ENCODE measurements around the gene PRKCH. TPM values are rescaled to one million over a fixed set of nuclear protein-coding genes. Genes with fewer than 3 reads are reported as not detected.

Gene PRKCH
- total RNA-seq, 2 donors from 2014 or later, result 27.6 to 33.9 TPM

DNA sequence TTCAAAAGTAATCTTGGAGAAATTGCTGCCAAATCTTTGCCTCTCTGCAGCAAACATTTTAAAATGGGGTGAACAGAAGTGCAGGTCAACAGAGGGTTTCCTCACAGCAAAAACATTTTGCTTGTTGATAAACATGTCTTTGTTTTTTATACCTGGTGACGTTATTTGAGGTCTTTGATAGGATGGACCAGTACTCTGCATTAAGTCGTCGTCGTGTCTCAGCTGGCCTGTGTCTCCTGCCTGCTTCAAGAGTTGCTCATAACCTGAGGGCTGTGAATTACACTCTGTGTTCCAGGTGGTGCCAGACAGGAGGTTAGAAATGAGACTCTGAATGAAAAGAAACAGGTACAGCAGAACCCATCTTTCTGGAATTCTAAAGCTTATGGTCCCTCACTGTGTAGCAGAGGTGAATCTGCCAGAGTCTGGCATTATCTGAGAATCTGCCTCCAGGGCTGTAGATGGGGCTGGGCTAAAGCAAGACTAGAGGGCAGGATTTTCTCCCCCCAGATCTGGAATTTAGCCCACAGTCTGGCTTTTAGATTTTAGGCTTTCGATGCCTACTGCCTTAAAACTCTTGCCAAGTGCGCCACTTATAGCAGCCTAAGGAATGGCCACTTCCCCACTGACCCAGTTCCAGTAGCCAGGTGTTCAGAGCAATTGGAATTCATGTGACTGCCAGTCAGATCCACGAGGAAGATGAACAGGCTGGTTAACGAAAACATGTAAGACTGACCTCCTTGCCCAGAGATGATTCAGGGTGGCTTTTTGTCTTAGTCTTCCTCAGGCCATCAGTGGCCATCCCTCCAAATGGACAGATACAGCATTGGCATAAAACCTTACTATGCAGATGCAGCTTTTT is 161.2 kb downstream of the PRKCH start:
- Histone ChIP-seq H3K4me1 (replicated peaks) (no peaks in the 10 kb centered on the region), H3K9me3 (no peaks in the 10 kb centered on the region), H3K27ac (no peak overlapping the region), H3K4me3 (no peak overlapping the region), H3K27me3 (replicated peaks; ENCODE audit: insufficient read depth) (no peaks in the 10 kb centered on the region), H3K36me3 (no peaks in the 10 kb centered on the region)
- TF ChIP-seq POLR2A (IDR thresholded peaks at IDR 0.05) (no peak), POLR2AphosphoS5 (IDR thresholded peaks at IDR 0.05) (no peak)
- TF ChIP-seq, protein P1, sequence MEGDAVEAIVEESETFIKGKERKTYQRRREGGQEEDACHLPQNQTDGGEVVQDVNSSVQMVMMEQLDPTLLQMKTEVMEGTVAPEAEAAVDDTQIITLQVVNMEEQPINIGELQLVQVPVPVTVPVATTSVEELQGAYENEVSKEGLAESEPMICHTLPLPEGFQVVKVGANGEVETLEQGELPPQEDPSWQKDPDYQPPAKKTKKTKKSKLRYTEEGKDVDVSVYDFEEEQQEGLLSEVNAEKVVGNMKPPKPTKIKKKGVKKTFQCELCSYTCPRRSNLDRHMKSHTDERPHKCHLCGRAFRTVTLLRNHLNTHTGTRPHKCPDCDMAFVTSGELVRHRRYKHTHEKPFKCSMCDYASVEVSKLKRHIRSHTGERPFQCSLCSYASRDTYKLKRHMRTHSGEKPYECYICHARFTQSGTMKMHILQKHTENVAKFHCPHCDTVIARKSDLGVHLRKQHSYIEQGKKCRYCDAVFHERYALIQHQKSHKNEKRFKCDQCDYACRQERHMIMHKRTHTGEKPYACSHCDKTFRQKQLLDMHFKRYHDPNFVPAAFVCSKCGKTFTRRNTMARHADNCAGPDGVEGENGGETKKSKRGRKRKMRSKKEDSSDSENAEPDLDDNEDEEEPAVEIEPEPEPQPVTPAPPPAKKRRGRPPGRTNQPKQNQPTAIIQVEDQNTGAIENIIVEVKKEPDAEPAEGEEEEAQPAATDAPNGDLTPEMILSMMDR (IDR thresholded peaks at IDR 0.05), result no peak
- WGBS, result 51% methylated on average over 8 of the region's 8 CpGs
- no peak for DNase-seq (ENCODE audit: low spot score)
- intact Hi-C loops (cut with DNase I), result no loop called here

DNA sequence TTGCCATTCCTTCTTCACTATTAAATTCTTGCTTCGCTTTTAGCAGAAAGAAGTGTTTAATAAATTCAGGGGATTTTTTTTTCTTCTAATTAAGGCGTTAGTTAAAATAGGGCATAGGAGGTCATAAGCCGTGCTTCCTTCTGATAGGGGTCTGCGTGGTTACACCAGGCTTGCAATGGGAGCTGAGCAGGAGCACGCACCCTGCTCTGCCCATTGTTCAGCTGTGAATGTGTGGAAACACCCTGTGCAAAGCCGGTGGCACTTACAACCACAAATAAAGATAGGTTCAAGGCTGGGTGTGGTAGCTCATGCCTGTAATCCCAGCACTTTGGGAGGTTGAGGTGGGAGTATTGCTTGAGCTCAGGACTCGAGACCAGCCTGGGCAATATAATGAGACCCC is 162.1 kb downstream of the PRKCH start:
- no peak for DNase-seq (ENCODE audit: low spot score)
- H3K27ac ChIP-seq, result no peak overlapping the region
- no peaks in the 10 kb centered on the region for H3K36me3 ChIP-seq
- H3K4me1 ChIP-seq (replicated peaks), result no peaks in the 10 kb centered on the region
- no peaks in the 10 kb centered on the region for H3K9me3 ChIP-seq
- TF ChIP-seq POLR2AphosphoS5 (IDR thresholded peaks at IDR 0.05), result no peak
- TF ChIP-seq POLR2A (IDR thresholded peaks at IDR 0.05), result no peak
- TF ChIP-seq, protein P1 (IDR thresholded peaks at IDR 0.05), result no peak
- H3K27me3 ChIP-seq (replicated peaks; ENCODE audit: insufficient read depth), result no peaks in the 10 kb centered on the region
- 96% methylated on average over 7 of the region's 7 CpGs for WGBS
- H3K4me3 ChIP-seq, result no peak overlapping the region
- intact Hi-C loops (cut with DNase I), result no loop called here

DNA sequence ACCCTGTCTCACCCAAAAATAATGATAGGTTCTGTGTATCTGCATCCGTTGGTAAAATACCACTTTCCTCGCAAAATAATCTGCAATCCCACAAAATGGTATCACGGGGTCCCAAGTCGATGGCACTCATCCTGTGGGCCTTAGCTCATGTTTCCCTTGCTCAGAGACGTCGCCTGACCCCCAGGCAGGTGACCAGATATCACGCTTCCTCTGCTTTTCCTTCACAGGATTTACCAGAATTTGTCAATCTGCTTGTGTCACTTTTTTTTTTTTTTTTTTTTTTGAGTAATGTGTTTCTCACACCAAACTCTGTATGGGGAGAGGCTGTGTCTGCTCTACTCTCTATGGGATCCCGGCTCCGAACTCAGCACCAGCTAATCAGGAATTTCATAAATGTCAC is 162.7 kb downstream of the PRKCH start:
- H3K27ac ChIP-seq, result no peak overlapping the region
- 95% methylated on average over 9 of the region's 9 CpGs for WGBS
- no peaks in the 10 kb centered on the region for H3K36me3 ChIP-seq
- H3K9me3 ChIP-seq, result no peaks in the 10 kb centered on the region
- peaks cover 2% of the 10 kb centered on the region for H3K4me1 ChIP-seq (replicated peaks)
- H3K4me3 ChIP-seq, result no peak overlapping the region
- TF ChIP-seq POLR2A (IDR thresholded peaks at IDR 0.05), result no peak
- no peak for TF ChIP-seq POLR2AphosphoS5 (IDR thresholded peaks at IDR 0.05)
- TF ChIP-seq, protein P1 (IDR thresholded peaks at IDR 0.05), result no peak
- H3K27me3 ChIP-seq (replicated peaks; ENCODE audit: insufficient read depth), result no peaks in the 10 kb centered on the region
- no peak for DNase-seq (ENCODE audit: low spot score)
- intact Hi-C loops (cut with DNase I), result no loop called here

DNA sequence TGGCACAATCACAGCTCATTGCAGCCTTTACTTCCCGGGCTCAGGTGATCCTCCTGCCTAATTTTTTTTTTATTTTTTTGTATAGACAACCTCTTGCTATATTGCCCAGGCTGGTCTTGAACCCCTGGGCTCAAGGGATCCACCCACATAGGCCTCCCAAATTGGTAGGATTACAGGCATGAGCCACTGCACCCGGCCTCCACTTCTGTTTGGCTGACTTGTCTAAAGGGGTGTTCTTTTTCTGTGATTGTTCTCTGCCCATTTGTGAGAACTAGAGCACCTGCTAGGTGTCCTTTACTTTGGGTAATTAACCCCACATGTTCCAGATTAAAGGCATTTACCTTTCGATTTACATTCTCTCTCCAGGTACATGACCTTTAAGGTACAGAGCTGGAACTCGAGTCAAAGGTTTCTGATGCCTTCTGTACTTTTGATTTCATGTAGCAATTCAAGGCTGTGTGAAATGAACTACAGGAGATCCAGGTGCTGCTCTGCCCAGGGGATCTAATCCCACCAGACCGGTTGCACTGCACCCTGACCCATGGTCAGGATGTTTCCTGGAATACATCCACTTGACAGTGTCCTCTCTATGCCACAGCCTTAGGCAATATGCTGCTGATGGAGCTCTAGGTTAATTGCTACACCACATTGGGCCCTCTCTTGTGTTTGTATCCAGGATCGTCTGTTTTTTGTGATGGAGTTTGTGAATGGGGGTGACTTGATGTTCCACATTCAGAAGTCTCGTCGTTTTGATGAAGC is 163.6 kb downstream of the PRKCH start:
- H3K9me3 ChIP-seq, result no peaks in the 10 kb centered on the region
- peaks cover 5% of the 10 kb centered on the region for H3K4me1 ChIP-seq (replicated peaks)
- intact Hi-C loops (cut with DNase I), result no loop called here
- no peaks in the 10 kb centered on the region for H3K36me3 ChIP-seq
- no peak overlapping the region for H3K27ac ChIP-seq
- H3K4me3 ChIP-seq, result no peak overlapping the region
- 86% methylated on average over 8 of the region's 8 CpGs for WGBS
- no peak for DNase-seq (ENCODE audit: low spot score)
- H3K27me3 ChIP-seq (replicated peaks; ENCODE audit: insufficient read depth), result no peaks in the 10 kb centered on the region
- TF ChIP-seq, protein P1 (IDR thresholded peaks at IDR 0.05), result no peak
- TF ChIP-seq POLR2AphosphoS5 (IDR thresholded peaks at IDR 0.05), result no peak
- no peak for TF ChIP-seq POLR2A (IDR thresholded peaks at IDR 0.05)
